Activated CD8-positive, alpha-beta T cell treated with anti-CD3 and anti-CD28 coated beads for 36 hours (primary cell): ENCODE results near the gene KAZN. TPM values are rescaled to one million over a fixed set of nuclear protein-coding genes. Genes with fewer than 3 reads are reported as not detected.

Experiments used
- ATAC-seq: fragments of 200-7000 bp; cut with Tn5 transposase; one replicate; pipeline ENCODE4 v1.10.0; 2021; ENCODE audit warnings: mild to moderate bottlenecking, moderate library complexity
- CTCF ChIA-PET: fragments of 350-600 bp; sonication (Branson Sonifier 250); formaldehyde crosslinking; loops from one replicate; lab custom pipeline; 2021; ENCODE audit warnings: antibody characterized with exemption; lab: Charles Lee
- POLR2A ChIA-PET: fragments of 350-600 bp; sonication (Branson Sonifier 250); formaldehyde crosslinking; loops from one replicate; lab custom pipeline; 2021; ENCODE audit warnings: antibody characterized with exemption; lab: Charles Lee
- DNase-seq: peaks from one replicate; pipeline ENCODE4 v3.0.0-alpha.2; 2020
- H3K27ac Mint-ChIP-seq: one replicate; pipeline ENCODE4 v1.8.0; 2021; ENCODE audit warnings: mild to moderate bottlenecking, mixed read lengths
- H3K27me3 Mint-ChIP-seq: one replicate; pipeline ENCODE4 v1.8.0; 2021; ENCODE audit warnings: mixed read lengths
- H3K36me3 Mint-ChIP-seq: one replicate; pipeline ENCODE4 v1.8.0; 2021; ENCODE audit warnings: low read depth, mixed read lengths
- H3K4me1 Mint-ChIP-seq: one replicate; pipeline ENCODE4 v1.8.0; 2021; ENCODE audit warnings: low read depth, mixed read lengths
- H3K4me3 Mint-ChIP-seq: one replicate; pipeline ENCODE4 v1.8.0; 2021; ENCODE audit warnings: mild to moderate bottlenecking, moderate library complexity, mixed read lengths
- H3K9me3 Mint-ChIP-seq: one replicate; pipeline ENCODE4 v1.8.0; 2021; ENCODE audit warnings: mixed read lengths
- CTCF ChIP-seq: fragments of 200-600 bp; IDR thresholded peaks from one replicate; pipeline ENCODE4 v1.8.0; 2022; ENCODE audit warnings: antibody characterized with exemption, mild to moderate bottlenecking
- intact Hi-C: fragments of 100-400 bp; cut with micrococcal nuclease; formaldehyde crosslinking; loops from one replicate; pipeline ENCODE4 v1.10.0; 2022
- total RNA-seq, 2 experiments: library from RNA; stranded (reverse); gene quantifications; one replicate each; pipeline ENCODE4 v1.2.3, GENCODE V29; 2021

Gene KAZN
- total RNA-seq, 2 experiments from 2014 or later: 1.7 to 1.9 TPM

DNA sequence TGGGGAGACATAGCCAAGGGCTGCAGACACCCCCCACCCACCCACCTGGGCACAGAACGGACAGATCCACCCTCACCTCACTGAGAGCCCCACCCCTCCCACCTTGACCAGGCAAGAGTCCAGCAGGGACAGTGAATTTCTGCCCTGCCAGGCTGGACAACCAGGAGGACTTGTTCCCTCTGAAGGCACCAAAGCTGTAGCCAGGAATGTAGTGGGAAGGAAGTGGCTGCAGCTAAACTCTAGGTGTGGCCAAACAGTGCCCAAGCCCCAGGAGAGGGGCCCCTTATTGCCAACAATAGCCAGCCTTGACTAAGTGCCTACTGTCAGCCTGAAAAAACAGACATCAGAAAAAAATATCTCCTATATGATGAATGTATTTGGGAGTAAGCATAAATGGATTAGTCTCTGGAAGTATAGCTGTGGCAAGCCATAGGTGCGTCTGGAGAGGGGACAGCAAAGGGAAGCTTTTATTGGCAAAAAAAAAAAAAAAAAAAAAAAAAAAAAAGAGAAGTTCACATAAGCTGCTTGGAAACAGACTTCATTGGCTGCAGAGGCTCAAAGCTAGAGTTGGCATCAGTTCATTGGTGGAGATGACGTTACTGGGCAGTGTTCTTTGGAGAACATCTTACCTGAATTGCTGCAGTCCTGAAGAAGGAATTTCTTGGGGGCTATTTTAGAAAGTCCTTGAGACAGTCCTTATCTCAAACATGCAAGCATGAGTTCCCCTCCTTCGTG is 490.9 kb downstream of the KAZN start:
- peaks cover 2% of the 10 kb centered on the region for H3K27me3 Mint-ChIP-seq
- ATAC-seq: no peak
- no peaks in the 10 kb centered on the region for H3K36me3 Mint-ChIP-seq
- ChIA-PET POLR2A (no interaction called here), CTCF (interaction anchor here (1.0 to 1.5 kb wide), 2 partner anchors 10 to 11 kb away, joined by 4 to 7 read pairs; no protein-coding TSS in a partner anchor)
- no peak overlapping the region for H3K4me3 Mint-ChIP-seq
- DNase-seq: no peak
- H3K27ac Mint-ChIP-seq: no peak overlapping the region
- intact Hi-C loops: no loop called here
- H3K9me3 Mint-ChIP-seq: no peaks in the 10 kb centered on the region
- H3K4me1 Mint-ChIP-seq: peaks cover 8% of the 10 kb centered on the region
- no peak for TF ChIP-seq CTCF

DNA sequence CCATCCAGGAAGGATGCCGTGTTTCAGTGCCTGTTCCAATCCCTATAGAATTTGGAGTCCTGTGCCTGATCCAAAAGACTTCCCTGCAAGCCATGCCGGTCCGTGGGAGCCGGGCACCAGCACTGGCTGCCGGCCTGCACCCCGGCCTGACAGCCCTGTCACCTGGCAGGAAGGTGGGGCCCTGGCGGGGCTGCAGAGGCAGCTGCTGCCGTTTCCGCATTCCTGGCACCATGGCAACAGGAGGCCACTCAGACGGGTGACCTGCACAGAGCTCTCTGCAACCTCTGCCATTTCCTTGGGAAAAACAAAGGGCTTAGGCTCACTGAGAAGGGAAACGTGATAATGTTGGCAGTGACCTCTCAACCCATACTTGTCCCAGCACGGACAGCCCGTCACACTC is 491.9 kb downstream of the KAZN start:
- no peak for TF ChIP-seq CTCF
- ATAC-seq (peak; percentile 72), DNase-seq (peak; percentile 54)
- no peak overlapping the region for H3K4me3 Mint-ChIP-seq
- intact Hi-C loops: no loop called here
- peaks cover 2% of the 10 kb centered on the region for H3K27me3 Mint-ChIP-seq
- no peaks in the 10 kb centered on the region for H3K9me3 Mint-ChIP-seq
- ChIA-PET CTCF (interaction anchor here (1.5 kb wide), 1 partner anchor 9 kb away, joined by 7 read pairs; no protein-coding TSS in a partner anchor), POLR2A (interaction anchor here (0.6 kb wide), 1 partner anchor 52 kb away, joined by 3 read pairs; no protein-coding TSS in a partner anchor)
- H3K27ac Mint-ChIP-seq: no peak overlapping the region
- H3K36me3 Mint-ChIP-seq: no peaks in the 10 kb centered on the region
- peaks cover 8% of the 10 kb centered on the region for H3K4me1 Mint-ChIP-seq

DNA sequence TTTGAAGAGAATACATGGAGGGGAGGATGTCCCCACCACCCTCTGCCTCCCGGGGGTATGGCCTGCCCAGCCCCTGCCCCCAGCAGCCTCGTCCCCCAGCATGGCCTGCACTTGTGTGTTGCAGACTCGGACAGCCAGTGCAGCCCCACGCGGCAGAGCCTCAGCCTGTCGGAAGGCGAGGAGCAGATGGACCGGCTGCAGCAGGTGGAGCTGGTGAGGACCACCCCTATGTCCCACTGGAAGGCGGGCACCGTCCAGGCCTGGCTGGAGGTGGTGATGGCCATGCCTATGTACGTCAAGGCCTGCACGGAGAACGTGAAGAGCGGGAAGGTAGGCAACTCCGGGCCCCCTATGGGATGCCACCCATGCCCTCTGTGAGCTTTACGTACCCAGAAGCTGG is 495.6 kb downstream of the KAZN start:
- intact Hi-C loops: no loop called here
- Mint-ChIP-seq H3K27me3 (peaks cover 4% of the 10 kb centered on the region), H3K9me3 (no peaks in the 10 kb centered on the region), H3K27ac (no peak overlapping the region), H3K36me3 (no peaks in the 10 kb centered on the region), H3K4me1 (peaks cover 8% of the 10 kb centered on the region), H3K4me3 (no peak overlapping the region)
- DNase-seq: no peak
- ATAC-seq: no peak
- ChIA-PET CTCF (interaction anchor here (1.3 kb wide), 1 partner anchor 35 kb away, joined by 4 read pairs; no protein-coding TSS in a partner anchor), POLR2A (no interaction called here)
- TF ChIP-seq CTCF: no peak

DNA sequence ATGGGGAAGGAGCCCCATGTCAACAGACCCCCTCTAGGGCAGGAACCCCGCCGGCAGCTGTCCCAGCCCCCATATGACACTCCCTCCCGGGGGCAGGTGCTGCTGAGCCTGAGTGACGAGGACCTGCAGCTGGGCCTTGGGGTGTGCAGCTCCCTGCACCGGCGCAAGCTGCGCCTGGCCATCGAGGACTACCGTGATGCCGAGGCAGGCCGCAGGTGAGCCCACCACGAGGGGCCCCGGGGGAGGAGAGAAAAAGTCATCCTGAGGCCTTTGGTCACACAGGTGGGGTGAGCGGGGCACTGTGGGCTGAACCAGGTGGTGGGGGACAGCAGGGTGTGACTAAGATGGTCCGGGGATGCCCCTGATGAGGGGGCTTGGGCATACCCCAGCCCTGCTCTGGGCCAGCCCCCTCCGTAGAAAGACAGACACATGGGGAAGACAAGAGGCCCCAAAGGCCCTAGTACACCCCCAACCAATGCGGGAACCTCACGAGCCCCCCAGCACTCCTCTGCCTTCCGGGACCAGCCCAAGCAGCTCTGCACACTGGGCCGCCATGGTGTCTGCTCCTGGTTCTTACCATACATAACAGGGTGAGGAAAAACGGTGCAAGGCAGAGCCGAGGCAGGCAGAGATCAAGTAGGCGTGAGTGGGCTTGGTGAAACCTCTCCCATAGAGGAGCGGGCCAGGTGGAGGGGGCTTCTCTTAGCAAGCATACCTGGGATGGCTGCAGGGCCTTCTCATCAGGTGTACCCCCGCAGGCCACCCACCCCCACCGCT is 496.4 kb downstream of the KAZN start:
- H3K36me3 Mint-ChIP-seq: no peaks in the 10 kb centered on the region
- H3K4me1 Mint-ChIP-seq: peaks cover 6% of the 10 kb centered on the region
- H3K27me3 Mint-ChIP-seq: peaks cover 12% of the 10 kb centered on the region
- no peak for TF ChIP-seq CTCF
- H3K4me3 Mint-ChIP-seq: no peak overlapping the region
- H3K9me3 Mint-ChIP-seq: no peaks in the 10 kb centered on the region
- intact Hi-C loops: no loop called here
- ATAC-seq (no peak), DNase-seq (no peak)
- H3K27ac Mint-ChIP-seq: no peak overlapping the region
- POLR2A ChIA-PET: no interaction called here
- CTCF ChIA-PET: no interaction called here

DNA sequence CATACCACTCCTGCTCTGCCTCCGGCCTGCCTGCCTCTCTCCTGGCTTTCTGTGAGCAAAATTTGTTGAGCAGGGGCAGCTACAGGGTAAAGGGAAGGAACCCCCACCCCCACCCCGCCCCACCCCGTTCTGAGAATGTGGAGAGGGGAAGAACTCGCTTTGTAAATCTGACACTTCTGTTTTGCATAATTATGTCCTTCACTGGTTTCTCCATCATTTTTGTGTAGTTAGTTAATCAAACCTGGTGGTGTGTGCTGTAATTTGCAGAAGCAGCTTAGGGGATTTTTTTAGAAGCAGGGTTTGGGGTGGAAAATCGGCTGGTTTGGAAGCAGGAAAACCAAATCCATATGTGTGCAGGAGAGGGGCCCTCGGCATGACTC is 497.0 kb downstream of the KAZN start:
- no peak overlapping the region for H3K4me3 Mint-ChIP-seq
- POLR2A ChIA-PET: no interaction called here
- H3K9me3 Mint-ChIP-seq: no peaks in the 10 kb centered on the region
- H3K27ac Mint-ChIP-seq: no peak overlapping the region
- no peak for DNase-seq
- H3K4me1 Mint-ChIP-seq: peaks cover 5% of the 10 kb centered on the region
- H3K36me3 Mint-ChIP-seq: no peaks in the 10 kb centered on the region
- intact Hi-C loops: no loop called here
- peaks cover 16% of the 10 kb centered on the region for H3K27me3 Mint-ChIP-seq
- no peak for TF ChIP-seq CTCF
- CTCF ChIA-PET: no interaction called here
- no peak for ATAC-seq
